Neuronal stem cell (in vitro differentiated cells): ENCODE measurements around the gene RASGRP1.

Source experiments
- DNase-seq: peaks from one replicate; pipeline ENCODE4 v3.0.0-alpha.2; 2013; ENCODE audit warnings: low spot score
- H2AFZ ChIP-seq: one replicate; pipeline ENCODE4 v1.6.1; 2013; ENCODE audit warnings: mild to moderate bottlenecking, low read length, inconsistent platforms
- H2AK5ac ChIP-seq: 2 replicates; pipeline ENCODE4 v1.6.1; 2013; ENCODE audit warnings: low read depth, mild to moderate bottlenecking, inconsistent platforms, low read length, moderate library complexity, mixed read lengths
- H2BK120ac ChIP-seq: 2 replicates; pipeline ENCODE4 v1.6.1; 2013; ENCODE audit warnings: low read depth, mild to moderate bottlenecking, inconsistent platforms, low read length, moderate library complexity, mixed read lengths
- H2BK12ac ChIP-seq: one replicate; pipeline ENCODE4 v1.6.1; 2013; ENCODE audit warnings: low read length, inconsistent platforms
- H2BK15ac ChIP-seq: 2 replicates; pipeline ENCODE4 v1.6.1; 2013; ENCODE audit warnings: mild to moderate bottlenecking, low read length, inconsistent platforms, mixed read lengths
- H2BK5ac ChIP-seq: one replicate; pipeline ENCODE4 v1.6.1; 2013; ENCODE audit warnings: inconsistent platforms, mild to moderate bottlenecking, low read length, moderate library complexity
- H3K14ac ChIP-seq: one replicate; pipeline ENCODE4 v1.6.1; 2013; ENCODE audit warnings: low read length, inconsistent platforms
- H3K18ac ChIP-seq: 2 replicates; pipeline ENCODE4 v1.6.1; 2013; ENCODE audit warnings: low read length, inconsistent platforms
- H3K23ac ChIP-seq: 2 replicates; pipeline ENCODE4 v1.6.1; 2013; ENCODE audit warnings: low read depth, mild to moderate bottlenecking, mixed read lengths, low read length, inconsistent platforms; ENCODE audit not compliant: poor library complexity
- H3K27ac ChIP-seq: replicated peaks from 3 replicates; pipeline ENCODE4 v1.5.1; 2013; ENCODE audit warnings: low read length, inconsistent platforms
- H3K27me3 ChIP-seq, 3 experiments: 2 replicates each; pipeline ENCODE4 v1.6.1; 2013; ENCODE audit warnings: low read length in 3 of 3, mild to moderate bottlenecking in 2 of 3, inconsistent platforms in 1 of 3, low read depth in 1 of 3, mixed read lengths in 1 of 3, moderate library complexity in 1 of 3; ENCODE audit not compliant: control insufficient read depth in 3 of 3, insufficient read depth in 3 of 3
- H3K36me3 ChIP-seq, 2 donors: replicated peaks in 1 of 2; 2 replicates each; pipeline ENCODE4 v1.6.1; 2013; ENCODE audit warnings: low read length in 2 of 2; ENCODE audit not compliant: control insufficient read depth in 2 of 2, insufficient read depth in 2 of 2
- H3K4ac ChIP-seq: 2 replicates; pipeline ENCODE4 v1.6.1; 2013; ENCODE audit warnings: inconsistent platforms, mild to moderate bottlenecking, low read length, moderate library complexity
- H3K4me1 ChIP-seq, 2 donors: 1 replicate in 1 of 2; 2 replicates in 1 of 2; pipeline ENCODE4 v1.6.1; 2013; ENCODE audit warnings: low read length in 2 of 2, low read depth in 1 of 2; ENCODE audit not compliant: control insufficient read depth in 2 of 2, insufficient read depth in 1 of 2
- H3K4me2 ChIP-seq: one replicate; pipeline ENCODE4 v1.6.1; 2013; ENCODE audit warnings: mild to moderate bottlenecking, low read length, inconsistent platforms; ENCODE audit not compliant: insufficient read depth, poor library complexity, severe bottlenecking
- H3K4me3 ChIP-seq, 2 donors: 2 replicates each; pipeline ENCODE4 v1.5.1; 2013; ENCODE audit warnings: low read length in 2 of 2, mild to moderate bottlenecking in 2 of 2, inconsistent platforms in 1 of 2, moderate library complexity in 1 of 2
- H3K79me1 ChIP-seq: one replicate; pipeline ENCODE4 v1.6.1; 2013; ENCODE audit warnings: low read depth, mild to moderate bottlenecking, inconsistent platforms, low read length, moderate library complexity
- H3K9ac ChIP-seq: one replicate; pipeline ENCODE4 v1.6.1; 2013; ENCODE audit warnings: mild to moderate bottlenecking, low read depth, low read length, inconsistent platforms; ENCODE audit not compliant: poor library complexity
- H3K9me3 ChIP-seq, 2 donors: replicated peaks in 1 of 2; 2 replicates each; pipeline versions ENCODE3 to v1.6.1; 2013; ENCODE audit warnings: low read length in 2 of 2, mild to moderate bottlenecking in 2 of 2, inconsistent platforms in 1 of 2, low read depth in 1 of 2, mixed read lengths in 1 of 2, moderate library complexity in 1 of 2; ENCODE audit not compliant: control insufficient read depth in 2 of 2, insufficient read depth in 1 of 2
- H4K8ac ChIP-seq: one replicate; pipeline ENCODE4 v1.6.1; 2013; ENCODE audit warnings: low read depth, mild to moderate bottlenecking, inconsistent platforms, low read length, moderate library complexity
- H4K91ac ChIP-seq: one replicate; pipeline ENCODE4 v1.6.1; 2013; ENCODE audit warnings: low read length, low read depth, mild to moderate bottlenecking, inconsistent platforms; ENCODE audit not compliant: poor library complexity
- WGBS, 2 donors: extraction: QIAGEN DNeasy Blood & Tissue Kit; methylation state at CpG; one replicate each; pipeline ENCODE4 v1.1.7; 2013; ENCODE audit warnings: missing lambda C conversion rate in 2 of 2, mixed read lengths in 1 of 2; ENCODE audit not compliant: insufficient read length in 2 of 2, insufficient replicate concordance in 1 of 2; ENCODE audit errors: extremely low coverage in 2 of 2; 5-methylcytosine and 5-hydroxymethylcytosine counted together

Gene RASGRP1

DNA sequence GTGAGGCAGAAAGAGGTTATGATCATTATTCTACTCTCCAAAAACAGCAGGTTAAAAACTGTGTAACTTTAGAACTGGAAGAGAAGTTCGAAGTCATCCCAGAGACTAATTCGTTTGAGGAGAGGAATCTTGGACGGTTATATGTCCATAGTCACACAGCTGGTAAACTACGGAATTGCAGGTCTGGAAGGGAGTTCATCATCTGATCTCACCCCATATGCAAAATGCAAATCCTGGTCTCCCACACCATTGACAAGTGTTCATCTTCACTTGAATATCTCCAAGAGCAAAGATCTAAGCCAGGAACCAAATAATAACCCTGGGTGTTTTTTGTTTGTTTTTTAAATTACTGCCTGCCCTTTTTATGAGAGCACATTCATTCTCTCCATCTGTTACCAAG, 57.6 kb downstream of the RASGRP1 start:
- H2BK120ac ChIP-seq = no peak overlapping the region
- H3K4me3 ChIP-seq = no peak overlapping the region
- H3K27ac ChIP-seq = no peak overlapping the region
- no CpG with 5 or more reads among the region's 4 CpGs for WGBS, 2 donors
- no peak overlapping the region for H2AK5ac ChIP-seq
- no peak overlapping the region for H3K18ac ChIP-seq
- peaks cover 4 to 5% of the 10 kb centered on the region in 2 donors for H3K4me1 ChIP-seq
- no peak overlapping the region for H3K4me2 ChIP-seq
- H3K14ac ChIP-seq = no peak overlapping the region
- H4K91ac ChIP-seq = no peak overlapping the region
- H3K79me1 ChIP-seq = no peaks in the 10 kb centered on the region
- H2AFZ ChIP-seq = no peak overlapping the region
- H3K9ac ChIP-seq = no peak overlapping the region
- H2BK15ac ChIP-seq = no peak overlapping the region
- no peak overlapping the region for H2BK12ac ChIP-seq
- no peak overlapping the region for H2BK5ac ChIP-seq
- no peaks in the 10 kb centered on the region for H3K9me3 ChIP-seq
- H3K4ac ChIP-seq = no peak overlapping the region
- no peak overlapping the region for H4K8ac ChIP-seq
- H3K36me3 ChIP-seq = no peaks in the 10 kb centered on the region
- H3K27me3 ChIP-seq = no peaks in the 10 kb centered on the region
- no peak overlapping the region for H3K23ac ChIP-seq
- DNase-seq = no peak

DNA sequence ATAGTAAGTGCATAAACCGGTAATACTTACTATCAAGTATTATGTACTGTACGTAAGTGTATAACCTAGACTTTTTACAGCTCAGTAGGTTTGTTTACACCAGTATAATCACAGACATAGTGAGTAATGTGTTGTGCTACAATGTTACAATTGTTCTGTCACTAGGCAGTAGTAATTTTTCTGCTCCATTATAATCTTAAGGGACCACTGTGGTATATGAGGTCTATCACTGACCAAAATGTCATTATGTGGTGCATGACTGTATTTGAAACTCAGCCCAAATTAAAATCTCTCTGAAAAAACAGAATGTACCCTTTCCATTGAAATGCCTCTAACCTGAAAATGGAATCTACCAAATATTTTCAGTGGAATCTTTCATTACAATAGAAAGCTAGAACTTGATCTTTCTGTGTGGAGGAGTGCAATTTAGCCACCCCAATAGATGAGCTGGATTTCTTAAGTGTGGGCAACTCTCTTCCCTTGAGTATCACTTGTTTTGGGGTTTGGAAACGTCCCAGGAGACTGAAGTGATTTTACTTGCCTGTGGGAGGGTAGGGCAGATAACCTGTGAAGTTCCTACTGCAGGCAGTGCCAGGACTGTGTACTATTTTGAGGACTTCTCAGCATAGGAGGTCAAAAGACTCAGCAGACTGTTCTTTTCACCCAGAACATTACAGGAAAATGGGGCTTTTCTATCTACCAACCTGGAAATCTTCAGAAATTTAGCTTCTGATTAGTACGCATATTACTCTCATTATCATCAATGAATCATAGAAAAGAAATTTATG, 59.7 kb downstream of the RASGRP1 start:
- Histone ChIP-seq H3K14ac (no peak overlapping the region), H4K91ac (no peak overlapping the region), H2BK120ac (no peak overlapping the region), H3K27ac (no peak overlapping the region), H3K79me1 (no peaks in the 10 kb centered on the region), H2BK15ac (no peak overlapping the region), H2AFZ (no peak overlapping the region), H3K4me2 (no peak overlapping the region), H2BK12ac (no peak overlapping the region), H4K8ac (no peak overlapping the region), H3K4me1 (peaks cover 4 to 5% of the 10 kb centered on the region in 2 donors), H3K18ac (no peak overlapping the region), H3K27me3 (no peaks in the 10 kb centered on the region), H3K9me3 (no peaks in the 10 kb centered on the region), H3K9ac (no peak overlapping the region), H2AK5ac (no peak overlapping the region), H2BK5ac (no peak overlapping the region), H3K4ac (no peak overlapping the region), H3K23ac (no peak overlapping the region), H3K36me3 (no peaks in the 10 kb centered on the region), H3K4me3 (no peak overlapping the region)
- WGBS, 2 donors = no CpG with 5 or more reads among the region's 4 CpGs
- no peak for DNase-seq

DNA sequence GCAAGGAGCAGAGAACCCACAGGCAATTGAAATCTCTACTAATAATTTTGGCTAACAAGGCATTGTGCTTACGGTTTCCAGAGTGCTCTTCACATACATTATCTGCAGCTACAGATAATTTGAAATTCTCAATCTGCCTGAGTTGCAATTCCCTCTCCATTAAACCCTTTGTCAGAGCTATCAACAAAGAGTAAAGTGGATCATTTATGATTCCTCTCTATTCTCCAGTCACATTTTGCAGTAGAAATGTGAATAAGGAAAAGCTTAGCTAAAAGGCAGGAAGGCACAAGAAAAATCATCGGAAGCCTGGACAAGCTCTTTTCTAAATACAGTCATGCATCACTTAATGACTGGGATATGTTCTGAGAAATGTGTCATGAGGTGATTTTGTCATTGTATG, 61.1 kb downstream of the RASGRP1 start:
- H2BK12ac ChIP-seq = no peak overlapping the region
- no peak overlapping the region for H3K9ac ChIP-seq
- H3K4me2 ChIP-seq = no peak overlapping the region
- H2BK120ac ChIP-seq = no peak overlapping the region
- H3K9me3 ChIP-seq = no peaks in the 10 kb centered on the region
- no peaks in the 10 kb centered on the region for H3K79me1 ChIP-seq
- no peak overlapping the region for H4K91ac ChIP-seq
- no peaks in the 10 kb centered on the region for H3K36me3 ChIP-seq
- no peak overlapping the region for H3K4me3 ChIP-seq
- no peak overlapping the region for H2AFZ ChIP-seq
- H2AK5ac ChIP-seq = no peak overlapping the region
- no peak overlapping the region for H2BK5ac ChIP-seq
- H3K14ac ChIP-seq = no peak overlapping the region
- DNase-seq = no peak
- peaks cover 3 to 4% of the 10 kb centered on the region in 2 donors for H3K4me1 ChIP-seq
- no peak overlapping the region for H3K23ac ChIP-seq
- WGBS, 2 donors = no CpG with 5 or more reads among the region's 2 CpGs
- no peak overlapping the region for H3K27ac ChIP-seq
- no peaks in the 10 kb centered on the region for H3K27me3 ChIP-seq
- no peak overlapping the region for H3K4ac ChIP-seq
- no peak overlapping the region for H3K18ac ChIP-seq
- no peak overlapping the region for H4K8ac ChIP-seq
- H2BK15ac ChIP-seq = no peak overlapping the region

DNA sequence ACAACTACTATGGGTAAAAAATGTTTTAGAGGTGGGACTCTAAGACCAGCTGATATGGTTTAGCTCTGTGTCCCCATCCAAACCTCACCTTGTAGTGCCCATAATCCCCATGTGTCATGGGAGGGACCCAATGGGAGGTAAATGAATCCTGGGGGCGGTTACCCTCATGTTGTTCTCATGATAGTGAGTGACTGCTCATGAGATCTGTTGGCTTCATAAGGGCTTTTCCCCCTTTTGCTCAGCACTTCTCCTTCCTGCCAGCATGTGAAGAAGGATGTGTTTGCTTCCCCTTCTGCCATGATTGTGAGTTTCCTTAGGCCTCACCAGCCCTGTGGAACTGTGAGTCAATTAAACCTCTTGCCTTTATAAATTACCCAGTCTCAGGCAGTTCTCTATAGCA, 65.0 kb downstream of the RASGRP1 start:
- H3K9me3 ChIP-seq = no peaks in the 10 kb centered on the region
- H3K14ac ChIP-seq = no peak overlapping the region
- peaks cover 0 to 4% of the 10 kb centered on the region in 2 donors for H3K4me1 ChIP-seq
- no peak overlapping the region for H3K27ac ChIP-seq
- H2BK15ac ChIP-seq = no peak overlapping the region
- no peak overlapping the region for H2AK5ac ChIP-seq
- H4K8ac ChIP-seq = no peak overlapping the region
- DNase-seq = no peak
- H3K9ac ChIP-seq = no peak overlapping the region
- H3K4ac ChIP-seq = no peak overlapping the region
- H2BK12ac ChIP-seq = no peak overlapping the region
- H2BK5ac ChIP-seq = no peak overlapping the region
- H4K91ac ChIP-seq = no peak overlapping the region
- no peaks in the 10 kb centered on the region for H3K36me3 ChIP-seq
- no peaks in the 10 kb centered on the region for H3K27me3 ChIP-seq
- H3K23ac ChIP-seq = no peak overlapping the region
- H3K18ac ChIP-seq = no peak overlapping the region
- H3K79me1 ChIP-seq = no peaks in the 10 kb centered on the region
- H2BK120ac ChIP-seq = no peak overlapping the region
- H3K4me3 ChIP-seq = no peak overlapping the region
- H3K4me2 ChIP-seq = no peak overlapping the region
- no CpG with 5 or more reads among the region's 1 CpG for WGBS, 2 donors
- no peak overlapping the region for H2AFZ ChIP-seq
